Stimulated activated memory B cell treated with anti-CD40 and anti-IgM and Interleukin-4, amounts not matched to agents 10 μg/mL and 1 μg/mL and 100 μg/mL, for 72 hours (primary cell): ENCODE measurements around the gene BMPR2.
"Not testable (repeated sequence)": the region's sequence is repeated elsewhere in the genome, so short reads cannot be mapped to it uniquely, and the experiment has no call there.

Source experiments
- ATAC-seq: fragments of 150-1000 bp; cut with Tn5 transposase; 2 replicates; pipeline ENCODE4 v1.10.0; 2021
- H3K27ac Mint-ChIP-seq: one replicate; pipeline ENCODE4 v1.8.0; 2022; ENCODE audit warnings: mild to moderate bottlenecking, mixed read lengths
- H3K27me3 Mint-ChIP-seq: one replicate; pipeline ENCODE4 v1.8.0; 2022; ENCODE audit warnings: mixed read lengths
- H3K36me3 Mint-ChIP-seq: one replicate; pipeline ENCODE4 v1.8.0; 2022; ENCODE audit warnings: mixed read lengths
- H3K4me1 Mint-ChIP-seq: one replicate; pipeline ENCODE4 v1.8.0; 2022; ENCODE audit warnings: mixed read lengths
- H3K4me3 Mint-ChIP-seq: one replicate; pipeline ENCODE4 v1.8.0; 2022; ENCODE audit warnings: mild to moderate bottlenecking, moderate library complexity, mixed read lengths
- H3K9me3 Mint-ChIP-seq: one replicate; pipeline ENCODE4 v1.8.0; 2022; ENCODE audit warnings: mixed read lengths

BMPR2 gene

GRCh38 chr2:202455114-202455513 lies 79.0 kb downstream of the BMPR2 start:
- peaks cover 22% of the 10 kb centered on the region for H3K36me3 Mint-ChIP-seq
- no peak for ATAC-seq
- H3K9me3 Mint-ChIP-seq, result peaks cover 4% of the 10 kb centered on the region
- H3K4me3 Mint-ChIP-seq, result no peak overlapping the region
- no peak overlapping the region for H3K27ac Mint-ChIP-seq
- H3K27me3 Mint-ChIP-seq, result no peaks in the 10 kb centered on the region
- H3K4me1 Mint-ChIP-seq, result peaks cover 10% of the 10 kb centered on the region

DNA sequence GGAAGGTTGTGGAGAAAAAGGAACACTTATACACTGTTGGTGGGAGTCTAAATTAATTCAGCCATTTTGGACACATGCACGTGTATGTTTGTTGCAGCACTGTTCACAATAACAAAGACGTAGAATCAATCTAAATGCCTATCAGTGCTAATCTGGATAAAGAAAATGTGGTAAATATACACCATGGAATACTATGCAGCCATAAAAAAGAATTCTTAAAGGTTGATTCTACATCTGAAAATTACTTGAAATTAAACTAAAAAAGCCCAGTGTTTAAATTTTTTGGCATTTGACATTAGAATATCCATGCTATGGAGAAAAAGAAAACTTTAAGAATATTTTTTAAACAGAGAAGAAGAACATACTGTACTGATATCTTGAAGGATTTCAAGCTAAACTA lies 84.0 kb downstream of the BMPR2 start:
- no peaks in the 10 kb centered on the region for H3K4me1 Mint-ChIP-seq
- H3K4me3 Mint-ChIP-seq, result no peak overlapping the region
- ATAC-seq, result no peak
- H3K27ac Mint-ChIP-seq, result no peak overlapping the region
- peaks cover 4% of the 10 kb centered on the region for H3K9me3 Mint-ChIP-seq
- no peaks in the 10 kb centered on the region for H3K27me3 Mint-ChIP-seq
- peaks cover 22% of the 10 kb centered on the region for H3K36me3 Mint-ChIP-seq

GRCh38 chr2:202479090-202479489 lies 103.0 kb downstream of the BMPR2 start:
- Mint-ChIP-seq H3K9me3 (peaks cover 3% of the 10 kb centered on the region), H3K27ac (no peak overlapping the region), H3K27me3 (no peaks in the 10 kb centered on the region), H3K4me1 (no peaks in the 10 kb centered on the region), H3K4me3 (no peak overlapping the region), H3K36me3 (peaks cover 28% of the 10 kb centered on the region)
- ATAC-seq, result no peak

DNA sequence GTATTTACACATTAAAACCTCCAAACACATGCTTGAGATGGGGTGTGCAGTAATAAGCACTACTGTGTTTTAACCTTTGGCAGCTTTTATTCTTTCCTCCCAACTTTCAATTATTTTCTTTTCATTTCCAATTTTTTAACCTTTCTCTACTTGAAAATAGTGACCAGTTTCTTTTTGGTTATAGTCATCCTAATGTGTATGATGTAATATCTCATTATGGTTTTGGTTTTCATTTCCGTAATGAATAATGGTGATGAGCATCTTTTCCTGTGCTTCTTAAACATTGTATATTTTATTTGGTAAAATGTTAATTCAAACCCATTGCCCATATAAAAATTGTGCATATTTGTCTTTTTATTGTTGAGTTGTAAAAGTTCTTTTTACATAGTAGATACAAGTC lies 103.5 kb downstream of the BMPR2 start:
- H3K36me3 Mint-ChIP-seq, result peaks cover 28% of the 10 kb centered on the region
- no peak overlapping the region for H3K4me3 Mint-ChIP-seq
- ATAC-seq, result no peak
- no peaks in the 10 kb centered on the region for H3K4me1 Mint-ChIP-seq
- H3K27ac Mint-ChIP-seq, result no peak overlapping the region
- peaks cover 3% of the 10 kb centered on the region for H3K9me3 Mint-ChIP-seq
- no peaks in the 10 kb centered on the region for H3K27me3 Mint-ChIP-seq

DNA sequence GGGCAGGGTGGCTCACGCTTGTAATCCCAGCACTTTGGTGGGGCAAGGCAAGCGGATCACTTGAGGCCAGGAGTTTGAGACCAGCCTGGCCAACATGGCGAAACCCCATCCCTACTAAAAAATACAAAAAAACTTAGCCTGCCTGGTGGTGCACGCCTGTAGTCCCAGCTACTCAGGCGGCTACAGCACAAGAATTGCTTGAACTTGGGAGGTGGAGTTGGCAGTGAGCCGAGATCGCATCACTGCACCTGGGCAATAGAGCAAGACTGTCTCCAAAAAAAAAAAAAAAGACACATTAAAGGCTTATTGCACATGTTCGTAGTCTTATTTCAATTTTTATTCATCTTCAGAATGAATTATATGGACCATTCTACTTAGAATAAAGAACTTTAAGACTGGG lies 110.2 kb downstream of the BMPR2 start:
- Mint-ChIP-seq H3K36me3 (peaks cover 21% of the 10 kb centered on the region), H3K27me3 (no peaks in the 10 kb centered on the region), H3K27ac (no peak overlapping the region), H3K9me3 (peaks cover 3% of the 10 kb centered on the region), H3K4me1 (no peaks in the 10 kb centered on the region), H3K4me3 (no peak overlapping the region)
- no peak for ATAC-seq

DNA sequence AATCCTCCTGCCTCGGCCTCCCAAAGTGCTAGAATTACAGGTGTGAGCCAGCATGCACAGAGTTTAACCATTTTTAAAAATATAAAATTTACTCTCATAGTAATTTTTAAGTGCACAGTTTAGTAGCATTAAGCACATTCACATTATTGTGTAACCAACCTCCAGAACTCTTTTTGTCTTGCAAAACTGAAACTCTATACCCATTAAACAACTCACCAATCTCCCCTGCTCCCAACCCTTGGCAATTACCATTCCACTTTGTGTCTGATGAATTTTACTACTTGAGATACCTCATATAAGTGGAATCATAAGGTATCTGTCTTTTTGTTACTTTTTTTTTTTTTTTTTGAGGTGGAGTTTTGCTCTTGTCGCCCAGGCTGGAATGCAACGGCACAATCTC lies 112.5 kb downstream of the BMPR2 start:
- no peaks in the 10 kb centered on the region for H3K4me1 Mint-ChIP-seq
- H3K4me3 Mint-ChIP-seq, result no peak overlapping the region
- no peak for ATAC-seq
- peaks cover 9% of the 10 kb centered on the region for H3K36me3 Mint-ChIP-seq
- H3K9me3 Mint-ChIP-seq, result no peaks in the 10 kb centered on the region
- no peaks in the 10 kb centered on the region for H3K27me3 Mint-ChIP-seq
- no peak overlapping the region for H3K27ac Mint-ChIP-seq

DNA sequence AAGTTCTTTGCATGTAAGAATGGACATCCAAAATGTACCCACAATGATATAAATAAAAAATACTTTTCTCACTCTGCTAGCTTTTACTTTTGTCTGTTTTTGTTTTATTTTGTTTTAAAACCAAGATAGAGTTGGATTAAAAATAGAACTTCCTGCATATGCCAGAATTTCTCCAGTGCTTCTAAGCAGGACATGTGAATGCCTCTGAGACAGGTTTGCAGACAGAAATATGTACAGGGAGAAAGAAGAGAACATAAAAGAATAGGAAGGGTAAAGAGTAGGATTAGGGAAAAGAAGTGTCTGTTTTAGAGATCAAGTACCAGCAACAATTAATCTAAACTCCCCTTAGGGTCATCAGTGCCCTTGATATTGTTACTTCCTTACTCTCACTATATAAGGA lies 114.4 kb downstream of the BMPR2 start:
- no peaks in the 10 kb centered on the region for H3K4me1 Mint-ChIP-seq
- ATAC-seq, result no peak
- H3K27me3 Mint-ChIP-seq, result no peaks in the 10 kb centered on the region
- no peak overlapping the region for H3K27ac Mint-ChIP-seq
- peaks cover 15% of the 10 kb centered on the region for H3K36me3 Mint-ChIP-seq
- no peak overlapping the region for H3K4me3 Mint-ChIP-seq
- H3K9me3 Mint-ChIP-seq, result no peaks in the 10 kb centered on the region

GRCh38 chr2:202491514-202491913 lies 115.4 kb downstream of the BMPR2 start:
- H3K4me1 Mint-ChIP-seq, result no peaks in the 10 kb centered on the region
- no peaks in the 10 kb centered on the region for H3K27me3 Mint-ChIP-seq
- H3K9me3 Mint-ChIP-seq, result no peaks in the 10 kb centered on the region
- H3K36me3 Mint-ChIP-seq, result peaks cover 15% of the 10 kb centered on the region
- no peak for ATAC-seq
- no peak overlapping the region for H3K4me3 Mint-ChIP-seq
- H3K27ac Mint-ChIP-seq, result no peak overlapping the region

DNA sequence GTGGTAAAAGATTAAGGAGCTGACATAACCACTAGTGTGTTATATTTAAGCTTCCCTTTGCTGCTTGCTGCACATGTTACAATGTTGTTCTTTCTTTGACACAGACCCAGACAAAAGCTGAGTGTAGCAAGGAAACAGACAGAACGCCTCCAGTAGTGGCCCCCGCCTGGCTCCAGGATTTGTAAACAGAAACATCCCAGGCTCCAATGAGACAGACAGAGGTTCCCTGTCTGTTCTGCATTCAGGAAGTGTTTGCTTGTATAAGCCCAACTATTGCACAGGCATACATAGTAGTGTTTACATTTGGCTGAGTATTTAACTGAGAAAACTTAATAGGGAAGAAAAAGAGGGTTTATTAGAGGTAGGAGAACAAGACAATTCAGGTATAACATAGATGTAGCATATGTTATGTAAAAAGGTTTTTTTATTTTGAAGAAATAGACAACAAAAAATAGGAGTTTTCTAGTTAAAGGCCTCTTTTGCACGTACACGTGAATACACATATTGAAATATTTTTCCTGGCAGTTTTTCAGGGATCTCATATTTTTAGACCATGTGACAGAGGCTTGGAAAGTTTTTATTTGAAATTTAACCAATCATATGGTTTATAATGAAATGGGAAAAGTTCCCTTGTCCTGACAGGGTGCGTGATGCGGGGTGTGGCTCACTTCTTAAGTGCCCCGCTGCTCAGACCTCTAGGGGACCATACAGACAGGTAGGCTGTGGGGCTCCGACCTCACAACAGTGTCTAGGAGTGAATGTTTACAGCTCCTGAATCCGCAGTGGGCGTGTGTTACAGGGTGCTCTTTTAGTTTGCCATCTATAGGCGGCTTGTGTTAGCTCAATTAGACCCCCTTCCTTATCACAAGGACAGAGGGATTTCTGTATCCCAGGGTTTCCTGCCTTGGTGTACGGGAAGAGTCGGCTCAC lies 118.4 kb downstream of the BMPR2 start:
- peaks cover 6% of the 10 kb centered on the region for H3K36me3 Mint-ChIP-seq
- H3K27me3 Mint-ChIP-seq, result no peaks in the 10 kb centered on the region
- no peak for ATAC-seq
- H3K4me1 Mint-ChIP-seq, result no peaks in the 10 kb centered on the region
- H3K9me3 Mint-ChIP-seq, result no peaks in the 10 kb centered on the region
- no peak overlapping the region for H3K27ac Mint-ChIP-seq
- no peak overlapping the region for H3K4me3 Mint-ChIP-seq

DNA sequence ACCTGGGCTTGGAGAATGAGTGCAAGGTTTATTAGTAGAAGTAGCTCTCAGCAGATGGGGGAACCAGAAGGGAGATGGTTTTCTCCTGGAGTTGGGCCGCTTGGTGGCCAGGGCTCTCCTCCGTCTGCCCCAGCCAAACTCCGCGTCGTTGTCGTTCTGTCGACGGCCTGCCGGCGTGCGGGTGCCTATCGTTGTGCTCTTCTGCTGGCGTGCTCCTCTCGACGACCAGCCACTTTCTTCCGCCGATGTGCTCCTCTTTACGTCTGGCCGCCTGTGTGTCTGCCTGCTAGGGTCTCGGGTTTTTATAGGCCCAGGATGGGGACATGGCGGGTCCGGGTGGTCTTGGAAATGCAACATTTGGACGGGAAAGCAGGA lies 119.1 kb downstream of the BMPR2 start:
- H3K4me3 Mint-ChIP-seq, result no peak overlapping the region
- H3K4me1 Mint-ChIP-seq, result no peaks in the 10 kb centered on the region
- no peak overlapping the region for H3K27ac Mint-ChIP-seq

DNA sequence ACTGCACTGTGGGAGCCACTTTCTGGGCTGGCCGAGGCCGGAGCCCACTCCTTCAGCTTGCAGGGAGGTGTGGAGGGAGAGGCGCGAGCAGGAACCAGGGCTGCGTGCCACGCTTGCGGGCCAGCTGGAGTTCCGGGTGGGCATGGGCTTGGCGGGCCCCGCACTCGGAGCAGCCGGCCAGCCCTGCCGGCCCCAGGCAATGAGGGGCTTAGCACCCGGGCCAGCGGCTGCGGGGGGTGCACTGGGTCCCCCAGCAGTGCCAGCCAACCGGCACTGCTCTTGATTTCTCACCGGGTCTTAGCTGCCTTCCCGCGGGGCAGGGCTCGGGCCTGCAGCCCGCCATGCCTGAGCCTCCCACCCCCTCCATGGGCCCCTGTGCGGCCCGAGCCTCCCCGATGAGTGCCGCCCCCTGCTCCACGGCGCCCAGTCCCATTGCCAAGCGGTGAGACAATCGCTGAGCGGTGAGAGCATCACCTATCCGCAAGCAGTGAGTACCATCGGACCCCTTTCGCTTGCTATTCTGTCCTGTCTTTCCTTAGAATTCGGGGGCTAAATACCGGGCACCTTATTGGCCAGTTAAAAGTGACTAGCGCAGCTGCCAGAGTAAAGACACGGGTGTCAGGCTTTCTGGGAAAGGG lies 120.8 kb downstream of the BMPR2 start:
- not testable (repeated sequence) for H3K27me3 Mint-ChIP-seq, H3K9me3 Mint-ChIP-seq, H3K27ac Mint-ChIP-seq, ATAC-seq, H3K36me3 Mint-ChIP-seq, H3K4me1 Mint-ChIP-seq, H3K4me3 Mint-ChIP-seq

More for the DNA sequence above, 119.1 kb downstream of the BMPR2 start:
- Mint-ChIP-seq H3K36me3 (peaks cover 6% of the 10 kb centered on the region), H3K9me3 (no peaks in the 10 kb centered on the region), H3K27me3 (no peaks in the 10 kb centered on the region)
- no peak for ATAC-seq

GRCh38 chr2:202497473-202497866 lies 121.3 kb downstream of the BMPR2 start:
- peaks cover 10% of the 10 kb centered on the region for H3K36me3 Mint-ChIP-seq

GRCh38 chr2:202499841-202500240 lies 123.7 kb downstream of the BMPR2 start:
- peaks cover 16% of the 10 kb centered on the region for H3K36me3 Mint-ChIP-seq
- H3K27me3 Mint-ChIP-seq, ATAC-seq, H3K27ac Mint-ChIP-seq, H3K4me1 Mint-ChIP-seq, H3K9me3 Mint-ChIP-seq, H3K4me3 Mint-ChIP-seq: not testable (repeated sequence)

More at GRCh38 chr2:202497473-202497866, 121.3 kb downstream of the BMPR2 start:
- not testable (repeated sequence) for H3K9me3 Mint-ChIP-seq, H3K4me3 Mint-ChIP-seq, ATAC-seq, H3K4me1 Mint-ChIP-seq, H3K27me3 Mint-ChIP-seq, H3K27ac Mint-ChIP-seq

DNA sequence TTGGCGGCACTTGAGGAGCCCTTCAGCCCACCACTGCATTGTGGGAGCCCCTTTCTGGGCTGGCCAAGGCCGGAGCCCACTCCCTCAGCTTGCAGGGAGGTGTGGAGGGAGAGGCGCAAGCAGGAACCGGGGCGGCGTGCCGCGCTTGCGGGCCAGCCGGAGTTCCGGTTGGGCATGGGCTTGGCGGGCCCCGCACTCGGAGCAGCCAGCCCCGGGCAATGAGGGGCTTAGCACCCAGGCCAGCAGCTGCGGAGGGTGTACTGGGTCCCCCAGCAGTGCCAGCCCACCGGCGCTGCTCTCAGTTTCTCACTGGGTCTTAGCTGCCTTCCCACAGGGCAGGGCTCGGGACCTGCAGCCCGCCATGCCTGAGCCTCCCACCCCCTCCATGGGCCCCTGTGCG lies 127.1 kb downstream of the BMPR2 start:
- H3K4me3 Mint-ChIP-seq, H3K9me3 Mint-ChIP-seq, ATAC-seq, H3K27me3 Mint-ChIP-seq, H3K27ac Mint-ChIP-seq, H3K4me1 Mint-ChIP-seq: not testable (repeated sequence)
- H3K36me3 Mint-ChIP-seq, result peaks cover 16% of the 10 kb centered on the region

GRCh38 chr2:202508686-202509085 lies 132.6 kb downstream of the BMPR2 start:
- Mint-ChIP-seq H3K4me1 (no peaks in the 10 kb centered on the region), H3K9me3 (no peaks in the 10 kb centered on the region), H3K4me3 (no peak overlapping the region), H3K27ac (no peak overlapping the region), H3K36me3 (peaks cover 9% of the 10 kb centered on the region), H3K27me3 (no peaks in the 10 kb centered on the region)
- no peak for ATAC-seq

- no peaks in the 10 kb centered on the region for H3K9me3 Mint-ChIP-seq
- ATAC-seq, result no peak
- peaks cover 12% of the 10 kb centered on the region for H3K36me3 Mint-ChIP-seq
- H3K4me1 Mint-ChIP-seq, result no peaks in the 10 kb centered on the region
- H3K27me3 Mint-ChIP-seq, result no peaks in the 10 kb centered on the region
- H3K4me3 Mint-ChIP-seq, result no peak overlapping the region
- H3K27ac Mint-ChIP-seq, result no peak overlapping the region
Measured at GRCh38 chr2:202510911-202511310, 134.8 kb downstream of the BMPR2 start.
